ENCODE data around the gene RAB31. TPM values are rescaled to one million over a fixed set of nuclear protein-coding genes. Genes with fewer than 3 reads are reported as not detected.
A peak's percentile ranks its signal among the peaks of the same experiment; 100 is the strongest.

The RAB31 gene
- total RNA-seq, 4 donors from 2014 or later: 12.2 to 22.0 (median 15.6) TPM

DNA sequence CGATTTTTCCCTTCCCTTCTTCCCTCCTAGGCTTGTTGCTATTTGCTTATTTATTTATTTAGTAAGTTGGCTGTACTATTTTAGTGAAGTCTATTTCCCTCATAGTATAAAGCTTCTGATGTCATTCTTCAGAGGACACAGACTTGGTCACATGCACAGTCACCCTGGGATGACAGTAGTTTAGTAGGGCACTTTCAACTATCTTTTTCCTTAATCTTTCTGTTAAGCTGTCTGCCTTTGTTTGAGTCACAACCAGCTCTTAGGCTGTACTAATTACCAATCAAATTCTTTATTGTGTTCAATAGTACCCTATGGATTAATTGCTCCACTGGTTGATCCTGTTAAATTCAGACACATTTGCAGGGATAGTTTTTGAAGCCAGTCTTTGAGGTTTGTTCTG is 26.9 kb upstream of the RAB31 start:
- intact Hi-C loops (cut with DNase I; ENCODE audit: low total_unique reads): no loop called here
- peak in 1 of 2 donors; percentile 2 for DNase-seq (ENCODE audit: low spot score in 2 of 2)
- no peak overlapping the region for H3K4me3 ChIP-seq (ENCODE audit: low read depth, poor library complexity, severe bottlenecking)
- TF ChIP-seq POLR2A (IDR thresholded peaks at IDR 0.05): no peak
- 74 to 89% methylated on average over 1 of the region's 1 CpG for WGBS, 2 donors

DNA sequence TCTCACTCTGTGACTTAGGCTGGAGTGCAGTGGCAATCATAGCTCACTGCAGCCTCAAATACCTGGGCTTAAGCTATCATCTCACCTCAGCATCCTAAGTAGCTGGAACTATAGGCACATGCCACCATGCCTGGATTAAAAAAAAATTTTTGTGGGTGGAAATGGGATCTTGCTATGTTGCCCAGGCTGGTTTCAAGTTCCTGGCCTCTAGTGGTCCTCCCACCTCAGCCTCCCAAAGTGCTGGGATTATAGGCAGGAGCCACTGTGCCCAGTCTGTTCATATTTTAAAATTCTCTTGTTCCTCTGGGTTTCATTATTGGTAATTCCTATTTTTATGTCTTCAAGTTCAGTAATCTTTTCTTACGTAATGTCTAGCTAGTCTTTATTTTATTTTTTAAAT is 25.5 kb upstream of the RAB31 start:
- no peak overlapping the region for H3K4me3 ChIP-seq (ENCODE audit: low read depth, poor library complexity, severe bottlenecking)
- no peak for TF ChIP-seq POLR2A (IDR thresholded peaks at IDR 0.05)
- TF ChIP-seq, protein P1, sequence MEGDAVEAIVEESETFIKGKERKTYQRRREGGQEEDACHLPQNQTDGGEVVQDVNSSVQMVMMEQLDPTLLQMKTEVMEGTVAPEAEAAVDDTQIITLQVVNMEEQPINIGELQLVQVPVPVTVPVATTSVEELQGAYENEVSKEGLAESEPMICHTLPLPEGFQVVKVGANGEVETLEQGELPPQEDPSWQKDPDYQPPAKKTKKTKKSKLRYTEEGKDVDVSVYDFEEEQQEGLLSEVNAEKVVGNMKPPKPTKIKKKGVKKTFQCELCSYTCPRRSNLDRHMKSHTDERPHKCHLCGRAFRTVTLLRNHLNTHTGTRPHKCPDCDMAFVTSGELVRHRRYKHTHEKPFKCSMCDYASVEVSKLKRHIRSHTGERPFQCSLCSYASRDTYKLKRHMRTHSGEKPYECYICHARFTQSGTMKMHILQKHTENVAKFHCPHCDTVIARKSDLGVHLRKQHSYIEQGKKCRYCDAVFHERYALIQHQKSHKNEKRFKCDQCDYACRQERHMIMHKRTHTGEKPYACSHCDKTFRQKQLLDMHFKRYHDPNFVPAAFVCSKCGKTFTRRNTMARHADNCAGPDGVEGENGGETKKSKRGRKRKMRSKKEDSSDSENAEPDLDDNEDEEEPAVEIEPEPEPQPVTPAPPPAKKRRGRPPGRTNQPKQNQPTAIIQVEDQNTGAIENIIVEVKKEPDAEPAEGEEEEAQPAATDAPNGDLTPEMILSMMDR (IDR thresholded peaks at IDR 0.05): no peak
- WGBS, 2 donors: 93 to 100% methylated on average over 1 of the region's 1 CpG
- DNase-seq (ENCODE audit: low spot score in 2 of 2): peak in 1 of 2 donors; percentile 12
- intact Hi-C loops (cut with DNase I; ENCODE audit: low total_unique reads): no loop called here

DNA sequence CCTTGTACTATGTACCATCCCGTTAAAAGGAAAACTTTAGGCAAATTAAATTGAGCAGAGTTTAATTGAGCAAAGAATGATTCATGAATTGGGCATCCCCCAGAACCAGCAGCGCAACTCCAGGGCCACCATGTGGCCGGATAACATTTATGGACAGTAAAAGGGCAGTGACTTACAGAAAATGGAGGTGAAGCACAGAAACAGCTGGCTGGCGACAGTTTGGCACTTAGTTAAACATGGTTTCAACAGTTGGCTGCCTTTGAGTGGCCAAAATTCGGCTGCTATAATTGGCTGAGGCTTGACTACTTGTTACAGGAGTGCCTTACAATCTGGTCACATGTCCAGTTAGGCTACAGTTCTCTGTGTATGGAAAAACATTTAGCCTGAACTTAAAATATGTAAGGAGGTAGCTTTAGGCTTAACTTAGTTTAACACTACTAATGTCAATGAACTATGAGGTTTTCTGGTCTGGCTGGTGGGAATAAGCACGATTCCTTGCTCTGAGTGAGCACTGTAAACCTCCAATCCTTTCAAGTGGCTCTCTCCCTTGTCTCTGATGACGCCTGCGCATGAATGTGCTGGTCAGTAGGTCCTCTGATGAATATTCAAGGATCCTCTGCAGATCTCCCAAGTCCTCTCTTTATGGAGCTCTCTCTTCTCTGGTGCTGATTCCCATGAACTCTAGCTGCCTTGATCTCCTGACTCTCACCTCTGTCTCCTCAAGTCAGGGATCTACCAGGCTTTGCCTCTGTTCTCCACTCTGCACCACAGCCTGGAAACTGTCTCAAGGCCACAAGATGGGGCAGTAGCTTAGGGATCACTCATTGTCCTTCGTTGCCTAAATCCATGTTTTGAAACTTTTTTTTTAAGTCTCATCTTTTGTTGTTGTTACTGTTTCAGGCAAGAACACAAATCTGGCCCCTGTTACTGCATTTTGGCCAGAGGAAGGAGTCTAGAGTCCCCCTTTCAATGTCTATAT is 24.4 kb upstream of the RAB31 start:
- 67 to 77% methylated on average over 9 of the region's 9 CpGs for WGBS, 2 donors
- TF ChIP-seq POLR2A (IDR thresholded peaks at IDR 0.05): no peak
- TF ChIP-seq, protein P1 (IDR thresholded peaks at IDR 0.05): no peak
- H3K4me3 ChIP-seq (ENCODE audit: low read depth, poor library complexity, severe bottlenecking): no peak overlapping the region
- intact Hi-C loops (cut with DNase I; ENCODE audit: low total_unique reads): no loop called here
- peak in 1 of 2 donors; percentile 78 for DNase-seq (ENCODE audit: low spot score in 2 of 2)

DNA sequence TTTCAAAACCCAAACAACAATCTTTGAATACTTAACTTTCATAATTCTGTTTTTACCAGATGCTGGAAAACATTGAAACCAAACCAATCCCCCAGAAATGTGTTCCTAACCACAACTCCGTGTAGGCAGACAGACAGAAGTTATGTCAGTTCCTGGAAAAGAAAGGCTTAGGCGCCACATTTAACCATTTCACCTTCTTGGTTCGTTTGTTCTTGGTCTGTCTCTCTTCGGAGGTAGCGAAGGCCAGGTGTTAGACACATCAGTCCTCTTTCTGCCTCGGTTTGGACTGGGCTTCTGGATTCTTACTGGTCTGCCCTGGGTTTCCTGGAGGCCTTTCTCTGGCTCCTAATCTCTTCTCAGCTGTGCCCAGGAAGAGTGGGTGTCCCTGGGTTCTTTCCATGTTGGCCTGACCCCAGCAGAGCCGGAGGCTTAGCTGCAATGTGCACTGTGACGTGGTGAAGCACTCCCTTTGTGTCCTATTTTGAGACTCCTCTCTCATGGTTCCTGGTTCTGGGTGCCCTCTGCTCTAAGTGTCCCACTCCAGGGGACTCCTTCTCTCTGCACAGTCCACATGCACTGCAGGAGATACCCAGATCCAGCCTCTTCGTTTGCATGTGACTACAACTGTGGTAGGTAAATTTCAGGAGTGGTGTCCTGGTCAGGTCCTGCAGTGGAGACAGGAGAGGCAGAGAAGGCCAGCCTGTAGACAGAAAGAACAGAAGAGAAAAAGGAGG is 23.1 kb upstream of the RAB31 start:
- intact Hi-C loops (cut with DNase I; ENCODE audit: low total_unique reads): no loop called here
- no peak overlapping the region for H3K4me3 ChIP-seq (ENCODE audit: low read depth, poor library complexity, severe bottlenecking)
- TF ChIP-seq POLR2A (IDR thresholded peaks at IDR 0.05): no peak
- TF ChIP-seq, protein P1 (IDR thresholded peaks at IDR 0.05): no peak
- peak in 1 of 2 donors; percentile 91 for DNase-seq (ENCODE audit: low spot score in 2 of 2)
- 38 to 41% methylated on average over 9 of the region's 9 CpGs for WGBS, 2 donors

DNA sequence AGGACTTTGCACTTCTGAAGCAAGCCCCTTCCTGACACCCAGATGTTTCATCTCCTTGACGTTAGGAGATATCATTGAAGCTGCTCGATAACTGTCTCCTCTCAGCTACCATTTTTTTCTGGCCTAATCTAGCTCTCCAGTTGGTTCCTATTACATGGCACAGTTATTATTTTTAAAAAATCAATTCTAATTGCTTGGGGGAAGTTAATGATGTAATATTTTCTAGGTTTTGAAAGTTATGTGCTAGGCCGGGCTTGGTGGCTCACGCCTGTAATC is 22.5 kb upstream of the RAB31 start:
- H3K4me3 ChIP-seq (ENCODE audit: low read depth, poor library complexity, severe bottlenecking): no peak overlapping the region
- no peak for TF ChIP-seq POLR2A (IDR thresholded peaks at IDR 0.05)
- TF ChIP-seq, protein P1 (IDR thresholded peaks at IDR 0.05): no peak
- 81% methylated on average over 4 of the region's 4 CpGs for WGBS, 2 donors
- intact Hi-C loops (cut with DNase I; ENCODE audit: low total_unique reads): no loop called here
- DNase-seq (ENCODE audit: low spot score in 2 of 2): no peak

DNA sequence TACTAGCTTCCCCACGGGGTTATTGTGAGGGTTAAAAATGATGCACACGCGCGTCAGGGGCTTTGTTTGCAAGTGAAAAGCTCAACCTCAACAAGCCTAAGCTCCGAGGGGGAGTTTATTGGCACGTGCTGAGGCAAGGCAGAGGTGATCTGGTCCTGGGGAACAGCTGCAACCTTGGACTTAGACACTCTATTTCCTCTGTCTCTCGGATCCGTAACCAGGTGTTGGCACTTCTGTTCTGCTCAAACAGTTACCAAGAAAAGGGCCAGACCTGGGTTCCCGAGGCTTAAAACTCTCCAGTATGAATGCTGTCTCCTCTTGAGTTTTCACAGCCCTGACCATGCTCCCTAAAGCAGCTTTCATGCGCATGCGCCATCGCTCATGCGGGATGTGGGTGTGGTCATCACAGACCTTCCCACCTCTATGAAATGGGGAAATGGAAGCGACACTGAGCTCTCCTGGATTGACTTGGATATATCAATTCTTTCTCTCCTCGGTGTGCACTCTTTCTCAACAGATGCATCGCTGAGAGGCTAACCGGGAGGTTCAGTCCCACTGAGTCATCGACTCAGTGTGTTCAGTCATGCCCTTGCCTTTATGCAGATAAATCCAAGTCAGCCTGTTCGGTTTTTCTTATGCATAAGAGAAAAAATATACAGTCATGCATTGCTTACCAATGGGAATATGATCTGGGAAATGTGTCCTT is 19.9 kb upstream of the RAB31 start:
- WGBS, 2 donors: 56 to 62% methylated on average over 19 of the region's 19 CpGs
- TF ChIP-seq POLR2A (IDR thresholded peaks at IDR 0.05): no peak
- TF ChIP-seq, protein P1 (IDR thresholded peaks at IDR 0.05): no peak
- peak in 1 of 2 donors; percentile 61 for DNase-seq (ENCODE audit: low spot score in 2 of 2)
- intact Hi-C loops (cut with DNase I; ENCODE audit: low total_unique reads): no loop called here
- H3K4me3 ChIP-seq (ENCODE audit: low read depth, poor library complexity, severe bottlenecking): no peak overlapping the region

Measured in lower leg skin (tissue), 4 donors.